NT2/D1 (cell line): ENCODE results near the gene ESR2.

ENCODE experiments used
- YY1 ChIP-seq: IDR thresholded peaks from 2 replicates; pipeline ENCODE4 v1.6.1; 2011; ENCODE audit not compliant: insufficient read length, insufficient read depth
- ZNF274 ChIP-seq: IDR thresholded peaks from 2 replicates; pipeline ENCODE4 v1.6.1; 2011; ENCODE audit warnings: mild to moderate bottlenecking, low read depth, low read length

- TF ChIP-seq YY1 (no peak), ZNF274 (no peak)
Measured at GRCh38 chr14:64253672-64254071, 40.5 kb downstream of the ESR2 start.
